Activated naive CD4-positive, alpha-beta T cell (primary cell): ENCODE results near the gene STUB1.

ENCODE experiments used
- DNase-seq, 4 experiments: peaks; one replicate each; lab custom pipeline; 2025; lab: John Stamatoyannopoulos, UW

Gene STUB1

GRCh38 chr16:679814-680624 lies at the start of gene STUB1:
Gene STUB1, plus strand, starts transcription at chr16:680410. Its CDS starts 116 bp downstream, at chr16:680526.
- peak; percentile 87 to 97 (median 95) for DNase-seq

GRCh38 chr16:630815-631405 lies 49.3 kb upstream of the STUB1 start, which contains the start of gene WFIKKN1:
Gene WFIKKN1, plus strand, starts transcription at chr16:630985. Its CDS starts 269 bp downstream, at chr16:631254.
- DNase-seq: no peak

- no peak for DNase-seq
Observed at GRCh38 chr16:631808-632358, 48.3 kb upstream of the STUB1 start.

DNA sequence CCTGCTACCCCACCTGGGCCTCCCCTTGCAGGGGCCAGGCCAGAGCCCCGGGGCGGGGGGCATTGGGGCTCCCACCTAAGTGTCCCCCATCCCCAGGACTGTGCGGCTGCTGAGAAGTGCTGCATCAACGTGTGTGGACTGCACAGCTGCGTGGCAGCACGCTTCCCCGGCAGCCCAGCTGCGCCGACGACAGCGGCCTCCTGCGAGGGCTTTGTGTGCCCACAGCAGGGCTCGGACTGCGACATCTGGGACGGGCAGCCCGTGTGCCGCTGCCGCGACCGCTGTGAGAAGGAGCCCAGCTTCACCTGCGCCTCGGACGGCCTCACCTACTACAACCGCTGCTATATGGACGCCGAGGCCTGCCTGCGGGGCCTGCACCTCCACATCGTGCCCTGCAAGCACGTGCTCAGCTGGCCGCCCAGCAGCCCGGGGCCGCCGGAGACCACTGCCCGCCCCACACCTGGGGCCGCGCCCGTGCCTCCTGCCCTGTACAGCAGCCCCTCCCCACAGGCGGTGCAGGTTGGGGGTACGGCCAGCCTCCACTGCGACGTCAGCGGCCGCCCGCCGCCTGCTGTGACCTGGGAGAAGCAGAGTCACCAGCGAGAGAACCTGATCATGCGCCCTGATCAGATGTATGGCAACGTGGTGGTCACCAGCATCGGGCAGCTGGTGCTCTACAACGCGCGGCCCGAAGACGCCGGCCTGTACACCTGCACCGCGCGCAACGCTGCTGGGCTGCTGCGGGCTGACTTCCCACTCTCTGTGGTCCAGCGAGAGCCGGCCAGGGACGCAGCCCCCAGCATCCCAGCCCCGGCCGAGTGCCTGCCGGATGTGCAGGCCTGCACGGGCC lies 47.5 kb upstream of the STUB1 start:
- DNase-seq: no peak

- DNase-seq: no peak
Observed at GRCh38 chr16:633336-634050, 46.7 kb upstream of the STUB1 start.

DNA sequence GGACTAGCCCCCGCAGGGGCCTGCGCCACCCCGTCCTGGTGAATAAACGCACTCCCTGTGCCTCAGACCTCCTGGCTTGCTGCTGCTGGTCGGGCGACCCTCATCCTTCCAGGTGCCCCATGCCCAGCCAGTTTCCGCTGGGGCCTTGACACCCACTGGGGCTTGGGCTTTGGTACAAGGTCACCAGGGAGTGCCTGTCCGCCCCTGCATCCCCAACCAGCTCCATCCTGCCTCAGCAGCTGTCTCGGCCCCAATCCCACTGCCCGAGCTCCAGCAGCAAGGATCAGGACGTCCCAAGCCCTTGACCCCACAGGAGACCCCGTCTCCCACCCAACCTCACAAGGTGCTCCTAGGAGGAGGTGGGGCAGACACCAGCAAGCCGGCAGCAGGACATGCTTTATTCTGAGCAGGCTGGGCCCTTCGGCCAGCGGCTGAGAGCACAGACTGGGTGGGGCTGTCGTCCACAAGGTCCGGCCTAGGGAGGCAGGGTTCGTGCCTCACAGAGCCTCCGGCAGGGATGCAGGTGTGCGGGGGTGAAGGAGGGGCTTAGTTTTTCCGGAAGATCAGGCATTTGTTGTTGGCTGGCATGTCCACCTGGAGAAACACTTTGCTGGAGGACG lies 46.0 kb upstream of the STUB1 start:
- no peak for DNase-seq

GRCh38 chr16:634996-635395 lies 45.2 kb upstream of the STUB1 start:
- no peak for DNase-seq

GRCh38 chr16:635573-636205 lies 44.5 kb upstream of the STUB1 start:
- DNase-seq: peak in 1 of 4 experiments; percentile 33

DNA sequence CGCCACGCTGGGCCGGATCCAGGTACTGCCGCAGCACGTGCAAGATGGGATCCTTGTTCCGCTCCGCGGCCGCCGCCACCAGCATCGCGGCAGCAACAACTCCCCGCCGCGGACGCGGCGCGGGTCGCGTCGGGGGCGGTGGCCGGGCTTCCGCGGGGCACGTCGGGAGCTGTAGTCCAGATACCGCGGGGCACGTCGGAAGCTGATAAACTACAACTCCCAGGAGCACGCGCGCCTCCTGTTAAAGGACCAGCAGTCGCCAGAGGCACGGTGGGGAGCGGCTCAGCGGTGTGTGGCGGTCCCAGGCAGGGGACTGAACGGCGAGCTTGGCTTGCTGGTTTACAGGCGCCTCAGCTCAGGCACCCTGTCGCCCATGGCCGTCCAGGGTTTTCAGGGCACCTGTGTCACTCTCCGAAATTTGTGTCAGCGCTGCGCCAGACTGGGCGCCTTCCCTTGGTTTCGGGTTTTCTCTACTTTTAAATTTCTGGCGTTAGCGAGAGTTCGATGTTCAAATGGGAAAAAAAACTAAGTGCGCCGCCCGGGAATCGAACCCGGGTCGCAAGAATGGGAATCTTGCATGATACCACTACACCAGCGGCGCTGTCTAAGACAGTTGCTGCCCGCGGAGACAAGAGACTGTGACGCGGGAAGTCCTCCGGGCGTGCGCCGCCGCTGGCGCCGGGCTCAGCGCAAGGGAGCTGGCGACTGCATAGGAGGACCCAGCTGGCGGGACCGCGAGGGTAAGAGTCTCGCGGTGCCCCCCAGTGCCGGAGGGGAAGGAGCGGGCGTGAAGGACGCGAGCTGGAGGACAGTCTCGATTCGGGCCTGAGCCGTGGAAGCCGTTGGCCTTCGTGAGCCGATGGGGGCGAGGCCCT lies 43.8 kb upstream of the STUB1 start, which contains the start of gene METTL26:
TSS of gene METTL26 (minus strand) at position 100 of the 875 bp plus-strand sequence. CDS start at position 85, 15 bp downstream.
- DNase-seq: peak; percentile 89 to 99 (median 94)

- DNase-seq: peak; percentile 89 to 98 (median 92)
Observed at GRCh38 chr16:637081-638018, 42.9 kb upstream of the STUB1 start.

- DNase-seq: no peak
Observed at GRCh38 chr16:638034-638543, 42.1 kb upstream of the STUB1 start.

DNA sequence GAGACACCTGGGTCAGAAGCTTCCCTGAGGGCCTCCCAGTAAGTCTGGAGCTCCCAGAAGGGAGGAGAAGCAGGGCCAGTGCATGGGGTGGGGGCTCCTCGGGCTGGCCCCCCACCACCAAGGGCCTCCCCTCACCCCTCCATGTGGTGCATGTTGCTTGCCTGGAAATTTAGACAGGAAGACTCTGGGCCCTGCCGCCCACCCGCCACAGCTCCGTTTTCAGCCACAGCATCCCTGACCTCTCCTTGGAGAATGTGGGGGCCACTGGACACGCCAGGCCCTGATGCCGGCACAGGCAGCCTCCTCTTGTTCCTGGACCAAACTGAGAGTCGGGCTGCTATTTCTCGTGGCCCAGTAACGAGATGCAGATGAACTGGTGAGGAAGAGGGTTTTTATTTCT lies 41.4 kb upstream of the STUB1 start:
- no peak for DNase-seq

- DNase-seq: no peak
Observed at GRCh38 chr16:640614-641013, 39.6 kb upstream of the STUB1 start.

- peak in 1 of 4 experiments; percentile 51 for DNase-seq
Observed at GRCh38 chr16:641326-642188, 38.7 kb upstream of the STUB1 start, which contains the start of gene MCRIP2. Gene MCRIP2, plus strand, starts transcription at chr16:641828. Its CDS starts 164 bp downstream, at chr16:641992.

GRCh38 chr16:642189-643049 lies 37.8 kb upstream of the STUB1 start:
- no peak for DNase-seq

DNA sequence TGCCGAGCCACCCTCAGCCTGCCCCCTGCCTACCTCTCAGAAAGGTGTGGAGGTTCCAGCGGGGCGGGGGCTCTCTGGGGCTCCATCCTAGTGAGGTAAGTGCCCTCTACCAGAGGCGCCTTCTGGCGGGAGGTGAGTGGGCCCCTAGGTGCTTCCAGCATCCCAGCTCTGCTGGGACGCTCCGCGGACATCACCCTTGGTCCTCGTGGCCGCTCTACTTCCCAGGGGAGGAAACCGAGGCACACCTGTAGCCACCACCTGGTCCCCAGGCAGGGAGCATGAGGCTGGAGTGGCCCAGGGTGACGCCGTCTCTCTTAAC lies 37.2 kb upstream of the STUB1 start:
- DNase-seq: no peak
